Ovary (tissue), 9 donors: ENCODE data around the gene MASP2. TPM values are rescaled to one million over a fixed set of nuclear protein-coding genes. Genes with fewer than 3 reads are reported as not detected.
"Not testable (repeated sequence)": the region's sequence is repeated elsewhere in the genome, so short reads cannot be mapped to it uniquely, and the experiment has no call there.

ENCODE experiments used
- DNase-seq, 5 donors: peaks; one replicate each; pipeline ENCODE4 v3.0.0-alpha.2; 2019 to 2020
- H3K27ac ChIP-seq, 2 donors: fragments of 200-600 bp; one replicate each; pipeline versions ENCODE4 v1.5.1 to v1.8.0; 2019 to 2022
- H3K27me3 ChIP-seq: fragments of 200-600 bp; one replicate; pipeline ENCODE4 v1.8.0; 2022
- H3K36me3 ChIP-seq: fragments of 200-600 bp; sonication (generic); one replicate; pipeline ENCODE4 v1.5.1; 2019
- H3K4me1 ChIP-seq: one replicate; pipeline ENCODE4 v1.8.1; 2013; ENCODE audit warnings: mild to moderate bottlenecking, moderate library complexity; ENCODE audit not compliant: insufficient read depth
- H3K4me3 ChIP-seq: fragments of 200-600 bp; sonication (generic); one replicate; pipeline ENCODE4 v1.5.1; 2017
- H3K9me3 ChIP-seq, 2 donors: fragments of 200-600 bp in 1 of 2; sonication (generic) in 1 of 2; one replicate each; pipeline versions ENCODE4 v1.5.1 to v1.8.1; 2013 to 2019; ENCODE audit warnings: mild to moderate bottlenecking in 1 of 2, moderate library complexity in 1 of 2
- CTCF ChIP-seq, 3 donors: fragments of 450-650 bp in 2 of 3; fragments of 200-600 bp in 1 of 3; IDR thresholded peaks; one replicate each; pipeline versions ENCODE4 v1.5.1 to v1.8.0; 2016 to 2022; ENCODE audit warnings: antibody characterized with exemption in 3 of 3, mild to moderate bottlenecking in 1 of 3
- EP300 ChIP-seq: sonication (generic); formaldehyde crosslinking; IDR thresholded peaks from one replicate; pipeline ENCODE4 v1.6.1; 2017; ENCODE audit warnings: antibody characterized with exemption
- POLR2A ChIP-seq: fragments of 450-650 bp; IDR thresholded peaks from one replicate; pipeline ENCODE4 v1.6.1; 2017; ENCODE audit warnings: antibody characterized with exemption, mild to moderate bottlenecking, moderate library complexity
- WGBS, 3 donors: extraction: QIAGEN DNeasy Blood & Tissue Kit in 1 of 3; methylation state at CpG; one replicate each; pipeline versions ENCODE4 v1.1.5 to v1.1.7; 2013 to 2017; 5-methylcytosine and 5-hydroxymethylcytosine counted together
- intact Hi-C, 4 donors: fragments of 100-400 bp; cut with DNase I; formaldehyde crosslinking; loops; one replicate each; pipeline versions ENCODE4 v1.11.0 to v1.15.1; 2022 to 2023
- polyA plus RNA-seq, 2 donors: library from polyadenylated mRNA; stranded (reverse); fragments of 200-250 nt in 1 of 2; fragments of 350-450 nt in 1 of 2; fragmentation: Illumina TruSeq in 1 of 2; extraction: RNeasy Lipid Tissue Mini Kit (QIAGEN cat#74804) in 1 of 2; gene quantifications; one replicate each; pipeline ENCODE4 v1.2.3, GENCODE V29; 2013 to 2014
- total RNA-seq, 7 donors: library from RNA; depleted of rRNA in 2 of 7; stranded (reverse); fragments of >200 nt in 2 of 7; fragmentation: NEBNext Ultra II Directional in 3 of 7; extraction: Animal tissue kit (Norgen Biotek cat#: 25700) in 3 of 7; gene quantifications; one replicate each; pipeline versions ENCODE4 v1.1.0 to v1.2.4, GENCODE V29; 2016 to 2023
- donor health status: DM: no; HTN: no; CAD: no; lungs with moderate emphysema.
- donor health status: DM: no; HTN: no; CAD: no.
- donor health status: Bipolar disorder and iron deficiency.
- donor health status: DM: yes; HTN: yes; CAD: no.
- donor health status: DM: no; HTN: no; CAD: no.
- donor health status: DM: yes; HTN: yes; CAD: no.

MASP2 gene
- total and polyA plus RNA-seq, 9 donors = 0.08 to 0.10 TPM; not detected in 7

GRCh38 chr1:10990828-10991227, 56.2 kb downstream of the MASP2 start:
- no peaks in the 10 kb centered on the region for H3K27me3 ChIP-seq
- no peaks in the 10 kb centered on the region for H3K9me3 ChIP-seq
- no peaks in the 10 kb centered on the region for H3K4me1 ChIP-seq
- no peak overlapping the region for H3K27ac ChIP-seq
- DNase-seq = no peak
- H3K36me3 ChIP-seq = no peaks in the 10 kb centered on the region
- intact Hi-C loops = no loop called here
- H3K4me3 ChIP-seq = no peak overlapping the region
- TF ChIP-seq EP300 = no peak
- no peak for TF ChIP-seq CTCF (IDR thresholded peaks at IDR 0.05)
- TF ChIP-seq POLR2A = no peak
- WGBS, 3 donors = 85 to 87% (median 87%) methylated on average over 7 of the region's 7 CpGs

- H3K4me3 ChIP-seq, H3K9me3 ChIP-seq, H3K36me3 ChIP-seq, H3K27ac ChIP-seq, DNase-seq, H3K4me1 ChIP-seq, intact Hi-C loops, H3K27me3 ChIP-seq: not testable (repeated sequence)
- 44 to 48% (median 47%) methylated on average over 6 of the region's 6 CpGs for WGBS, 3 donors
Measured at GRCh38 chr1:10989920-10990516, 57.0 kb downstream of the MASP2 start.

GRCh38 chr1:10989095-10989494, 57.9 kb downstream of the MASP2 start:
- H3K4me3 ChIP-seq = no peak overlapping the region
- H3K4me1 ChIP-seq = no peaks in the 10 kb centered on the region
- H3K27ac ChIP-seq = no peak overlapping the region
- intact Hi-C loops = no loop called here
- H3K36me3 ChIP-seq = no peaks in the 10 kb centered on the region
- no peaks in the 10 kb centered on the region for H3K27me3 ChIP-seq
- no peaks in the 10 kb centered on the region for H3K9me3 ChIP-seq
- no peak for TF ChIP-seq POLR2A
- 79 to 83% (median 80%) methylated on average over 5 of the region's 5 CpGs for WGBS, 3 donors
- no peak for DNase-seq

- intact Hi-C loops = no loop called here
- no peak for TF ChIP-seq CTCF (IDR thresholded peaks at IDR 0.05)
- no peak for TF ChIP-seq EP300
- TF ChIP-seq POLR2A = no peak
- WGBS, 3 donors = 66 to 73% (median 70%) methylated on average over 4 of the region's 4 CpGs
- Histone ChIP-seq H3K9me3 (no peaks in the 10 kb centered on the region), H3K4me1 (no peaks in the 10 kb centered on the region), H3K27ac (no peak overlapping the region), H3K27me3 (no peaks in the 10 kb centered on the region), H3K4me3 (no peak overlapping the region), H3K36me3 (no peaks in the 10 kb centered on the region)
- no peak for DNase-seq
Measured at GRCh38 chr1:10987840-10988417, 59.1 kb downstream of the MASP2 start.

GRCh38 chr1:10986525-10986890, 60.5 kb downstream of the MASP2 start:
- Histone ChIP-seq H3K27ac (no peak overlapping the region), H3K9me3 (no peaks in the 10 kb centered on the region), H3K36me3 (no peaks in the 10 kb centered on the region), H3K27me3 (no peaks in the 10 kb centered on the region), H3K4me1 (no peaks in the 10 kb centered on the region), H3K4me3 (no peak overlapping the region)
- no peak for DNase-seq
- TF ChIP-seq EP300 = no peak
- no peak for TF ChIP-seq CTCF (IDR thresholded peaks at IDR 0.05)
- TF ChIP-seq POLR2A = no peak
- intact Hi-C loops = no loop called here
- 71 to 83% (median 72%) methylated on average over 7 of the region's 7 CpGs for WGBS, 3 donors
